MM.1S (cell line): ENCODE results near the gene EMP2.

Experiments
- CTCF ChIP-seq: fragments of 300-600 bp; sonication (generic); IDR thresholded peaks from 2 replicates; pipeline ENCODE4 v1.5.1; 2016; ENCODE audit warnings: antibody characterized with exemption, low read length, mixed read lengths
- EZH2 ChIP-seq: fragments of 300-600 bp; sonication (generic); optimal IDR thresholded peaks from 2 replicates; pipeline ENCODE3; 2017; ENCODE audit warnings: low read depth, mild to moderate bottlenecking, antibody characterized with exemption, low read length, mixed read lengths

GRCh38 chr16:10616419-10616755 lies 36.0 kb upstream of the EMP2 start:
- TF ChIP-seq CTCF (no peak), EZH2 (no peak)
